Measurements from ENCODE around the gene MRPS15.

DNA sequence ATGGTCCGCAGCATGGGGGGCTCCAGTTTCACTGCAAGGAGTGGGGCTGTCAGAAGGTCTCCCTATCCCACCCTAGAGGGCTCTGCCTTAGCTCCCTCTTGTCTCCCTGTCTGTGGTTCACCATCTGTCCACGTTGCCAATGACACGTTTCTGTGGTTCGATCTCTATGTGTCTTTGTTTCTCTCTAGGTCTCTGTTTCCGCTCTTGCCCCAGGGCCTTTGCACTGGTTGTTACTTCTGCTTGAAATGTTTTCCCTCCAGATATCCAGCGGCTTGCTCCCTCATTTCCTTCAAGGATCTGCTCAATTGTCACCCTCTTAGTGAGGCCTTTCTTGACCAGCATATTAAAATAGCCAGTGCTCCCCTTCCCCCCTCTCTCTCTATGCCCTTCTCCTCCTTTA lies 8.5 kb upstream of the MRPS15 start:
- TF ChIP-seq, protein P1, sequence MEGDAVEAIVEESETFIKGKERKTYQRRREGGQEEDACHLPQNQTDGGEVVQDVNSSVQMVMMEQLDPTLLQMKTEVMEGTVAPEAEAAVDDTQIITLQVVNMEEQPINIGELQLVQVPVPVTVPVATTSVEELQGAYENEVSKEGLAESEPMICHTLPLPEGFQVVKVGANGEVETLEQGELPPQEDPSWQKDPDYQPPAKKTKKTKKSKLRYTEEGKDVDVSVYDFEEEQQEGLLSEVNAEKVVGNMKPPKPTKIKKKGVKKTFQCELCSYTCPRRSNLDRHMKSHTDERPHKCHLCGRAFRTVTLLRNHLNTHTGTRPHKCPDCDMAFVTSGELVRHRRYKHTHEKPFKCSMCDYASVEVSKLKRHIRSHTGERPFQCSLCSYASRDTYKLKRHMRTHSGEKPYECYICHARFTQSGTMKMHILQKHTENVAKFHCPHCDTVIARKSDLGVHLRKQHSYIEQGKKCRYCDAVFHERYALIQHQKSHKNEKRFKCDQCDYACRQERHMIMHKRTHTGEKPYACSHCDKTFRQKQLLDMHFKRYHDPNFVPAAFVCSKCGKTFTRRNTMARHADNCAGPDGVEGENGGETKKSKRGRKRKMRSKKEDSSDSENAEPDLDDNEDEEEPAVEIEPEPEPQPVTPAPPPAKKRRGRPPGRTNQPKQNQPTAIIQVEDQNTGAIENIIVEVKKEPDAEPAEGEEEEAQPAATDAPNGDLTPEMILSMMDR (IDR thresholded peaks at IDR 0.05) = no peak
- no peak for TF ChIP-seq ZFX (IDR thresholded peaks at IDR 0.05; ENCODE audit: borderline replicate concordance)

All from 22Rv1 (cell line).